Epithelial cell of prostate (primary cell): ENCODE measurements around the gene NTN3.
A peak's percentile ranks its signal among the peaks of the same experiment; 100 is the strongest.

ENCODE experiments used
- DNase-seq: peaks from one replicate; pipeline ENCODE4 v3.0.0-alpha.2; 2011; ENCODE audit warnings: low read depth, low spot score
- H3K27ac ChIP-seq: fragments of 450-650 bp; 2 replicates; pipeline ENCODE4 v1.5.1; 2017; ENCODE audit warnings: mild to moderate bottlenecking

Gene NTN3

DNA sequence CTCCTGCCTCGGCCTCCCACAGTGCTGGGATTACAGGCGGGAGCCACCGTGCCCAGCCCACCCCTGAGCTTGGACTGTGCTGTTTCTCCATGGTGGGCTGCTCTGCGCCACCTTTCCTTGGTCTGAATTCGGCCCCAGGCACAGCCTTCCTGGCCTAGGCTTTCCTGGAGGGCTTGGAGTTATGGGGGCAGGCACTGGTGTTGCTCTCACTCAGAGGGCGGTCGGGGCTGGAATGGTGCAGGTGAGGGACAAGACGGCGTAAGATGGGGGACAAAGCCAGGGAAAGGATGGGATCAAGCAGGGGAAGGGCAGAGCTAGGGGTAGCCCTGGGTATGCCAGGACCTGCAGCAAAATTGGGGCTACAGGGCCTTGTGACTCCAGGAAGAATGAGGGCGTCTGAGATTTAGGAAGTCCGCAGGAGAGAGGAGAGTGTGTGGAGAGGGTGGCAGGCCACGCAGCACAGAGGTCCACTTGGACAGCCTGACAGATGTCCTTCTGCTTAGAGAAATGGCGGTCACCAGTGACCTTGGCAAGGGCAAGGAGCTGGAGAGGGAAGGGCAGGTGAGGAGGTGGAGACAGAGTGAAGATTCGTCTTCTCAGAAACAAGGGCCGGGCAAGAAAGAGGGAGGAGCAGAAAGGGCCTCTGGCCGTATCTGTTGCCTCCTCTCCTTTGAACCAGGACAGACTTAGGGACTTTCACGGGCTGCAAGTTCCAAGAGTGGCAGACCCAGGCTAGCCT lies 41.1 kb downstream of the NTN3 start:
- no peak for DNase-seq
- H3K27ac ChIP-seq = no peak overlapping the region

DNA sequence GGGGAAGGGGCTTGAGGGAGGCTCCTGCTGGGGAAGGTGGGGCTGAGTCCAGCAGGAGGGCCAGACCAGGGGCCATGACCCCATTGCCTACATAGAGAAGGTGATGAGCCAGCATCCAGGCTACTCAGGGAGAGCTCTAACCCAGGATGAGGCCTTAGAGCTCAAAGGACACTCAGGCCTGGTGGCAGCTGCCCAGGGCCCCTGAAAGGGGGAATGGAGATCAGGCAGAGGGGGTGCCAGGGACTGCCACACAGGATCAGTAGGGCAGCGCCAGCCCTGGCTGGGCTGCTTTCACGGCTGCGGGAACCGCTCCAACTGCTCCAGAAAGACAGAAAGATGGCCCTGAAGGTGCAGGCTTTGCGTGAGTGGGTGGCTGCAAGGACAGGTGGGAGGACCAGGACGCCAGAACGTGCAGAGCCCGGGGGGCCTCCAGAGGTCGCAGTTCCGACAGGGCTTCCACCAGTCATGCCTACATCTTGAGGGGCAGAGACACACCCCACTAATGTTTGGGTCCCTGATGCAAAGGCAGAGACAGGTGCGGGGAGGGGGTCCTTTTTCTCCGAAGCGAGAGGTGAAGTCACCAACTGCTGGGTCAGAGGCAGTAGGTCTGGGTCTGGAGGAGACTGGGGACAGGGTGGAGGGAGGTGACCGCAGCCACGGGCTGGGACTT lies 41.8 kb downstream of the NTN3 start:
- H3K27ac ChIP-seq = no peak overlapping the region
- no peak for DNase-seq

DNA sequence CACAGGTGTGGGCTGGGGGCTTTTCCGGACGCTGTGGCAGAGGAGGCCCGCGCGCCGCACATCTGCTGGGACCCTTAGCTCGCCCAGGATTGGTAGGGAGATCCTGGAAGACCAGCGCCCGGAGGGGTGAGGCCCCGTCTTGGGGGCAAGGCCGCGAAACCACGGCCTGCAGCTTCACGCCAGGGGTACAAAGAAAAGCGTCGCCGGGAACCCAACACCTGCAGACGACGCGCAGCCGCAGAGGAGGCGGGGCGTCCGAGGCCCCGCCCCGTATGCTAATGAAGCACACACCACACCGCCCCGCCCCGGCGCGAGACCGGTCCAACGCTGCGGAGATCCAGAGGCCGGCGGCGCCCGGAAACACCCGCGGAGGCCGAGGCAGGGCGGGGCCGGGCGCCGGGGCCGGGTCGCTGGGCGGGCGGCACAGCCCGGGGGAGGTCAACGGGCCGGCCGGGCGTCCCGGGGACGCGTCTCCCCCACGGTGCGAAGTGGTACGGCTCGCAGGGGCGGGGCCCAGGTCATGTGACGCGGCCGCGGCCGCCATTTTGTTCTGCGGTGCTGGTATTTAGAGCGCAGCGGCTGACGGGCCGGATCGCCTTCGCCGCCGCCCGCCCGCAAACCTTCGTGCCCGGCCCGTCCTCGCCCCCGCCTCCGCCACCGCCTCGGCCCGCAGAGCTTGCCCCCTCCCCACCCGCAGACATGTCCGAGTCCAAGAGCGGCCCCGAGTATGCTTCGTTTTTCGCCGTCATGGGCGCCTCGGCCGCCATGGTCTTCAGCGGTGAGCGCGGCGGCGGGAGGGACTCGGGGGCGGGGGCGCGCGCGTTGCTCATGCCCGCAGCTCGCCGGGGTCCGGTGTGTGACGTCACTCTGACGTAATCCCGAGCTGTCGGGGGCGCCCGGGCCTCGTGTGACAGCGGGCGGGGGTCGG lies 42.6 kb downstream of the NTN3 start, which contains the start of gene ATP6V0C:
TSS of gene ATP6V0C (plus strand) at position 548 of the 928 bp plus-strand sequence. CDS start at position 700, 152 bp downstream.
- peak; percentile 37 for DNase-seq
- H3K27ac ChIP-seq = peak within 1 kb of the TSS; percentile 96

DNA sequence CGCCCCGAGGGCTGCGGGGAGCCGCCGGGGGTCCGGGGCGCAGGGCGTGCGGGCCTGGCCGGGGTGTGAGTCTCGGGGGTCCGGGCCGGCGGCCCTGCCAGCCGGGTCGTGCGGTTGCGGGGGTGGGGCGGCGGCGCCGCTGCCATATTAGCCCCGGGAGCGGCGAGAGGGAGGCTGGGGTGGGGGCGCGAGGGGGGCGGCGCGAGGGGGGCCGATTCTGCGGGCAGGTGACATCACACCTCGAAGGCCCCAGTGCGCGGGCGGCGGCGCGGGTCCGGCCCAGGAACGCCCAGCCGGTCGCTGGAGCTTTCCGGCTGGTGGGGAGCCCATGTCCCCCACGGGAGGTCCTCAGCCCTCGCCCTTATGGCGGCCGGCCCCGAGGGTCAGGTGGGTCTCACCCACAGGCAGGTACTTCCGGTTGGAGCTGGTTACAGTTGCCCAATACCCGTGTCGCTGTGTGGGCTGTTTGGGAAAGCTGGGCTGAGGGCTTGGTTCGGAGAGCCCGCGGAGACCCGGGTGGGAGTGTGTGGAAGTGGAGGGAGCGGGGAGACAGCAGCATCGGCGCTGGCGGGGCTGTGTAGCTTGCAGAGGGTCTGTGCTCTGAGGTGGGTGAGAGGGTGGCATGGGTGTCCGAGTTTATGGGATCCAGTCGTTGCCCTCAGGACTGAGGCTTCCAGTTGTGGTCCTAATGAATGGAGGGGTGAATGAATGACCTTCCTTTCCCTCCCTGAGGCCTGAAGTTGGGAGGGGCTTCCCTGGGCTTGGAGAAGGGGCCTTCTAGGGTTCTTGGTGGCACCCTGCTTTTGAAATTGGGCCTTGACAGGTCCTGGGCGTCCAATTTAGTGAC lies 43.5 kb downstream of the NTN3 start:
- H3K27ac ChIP-seq = peak overlapping the region; percentile 96
- no peak for DNase-seq

DNA sequence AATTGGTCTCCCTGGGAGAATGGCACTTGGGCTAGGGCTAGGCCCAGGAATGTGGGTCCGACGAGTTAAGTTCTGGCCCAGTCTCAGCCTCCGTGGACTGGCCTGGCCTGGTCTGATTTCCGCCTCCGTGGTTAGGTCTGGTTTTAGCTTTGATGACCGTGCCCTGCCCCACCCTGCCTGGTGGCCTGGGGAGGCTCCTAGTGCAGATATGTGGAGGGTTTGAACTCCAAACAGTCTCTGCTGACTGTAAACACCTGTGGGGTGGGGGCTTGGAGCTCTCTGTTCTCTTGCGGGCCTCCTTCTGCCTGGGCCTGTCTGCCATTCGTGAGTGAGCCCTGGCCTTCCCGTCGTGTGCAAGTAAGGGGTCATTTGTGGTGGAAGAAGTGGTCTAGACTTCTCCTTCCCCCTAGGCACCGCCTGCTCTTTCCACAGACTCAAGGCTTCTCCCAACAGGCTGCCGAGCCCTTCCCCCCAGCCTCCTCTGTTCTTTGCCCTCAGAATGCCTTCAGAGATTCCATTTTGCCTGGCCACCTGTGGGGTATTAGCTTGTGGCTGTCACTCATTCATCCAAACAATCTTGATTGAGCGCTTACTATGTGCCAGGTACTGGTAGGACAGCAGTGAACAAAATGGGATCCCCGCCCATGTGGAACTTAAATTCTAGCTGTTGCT lies 44.2 kb downstream of the NTN3 start:
- DNase-seq = no peak
- peak overlapping the region; percentile 96 for H3K27ac ChIP-seq

DNA sequence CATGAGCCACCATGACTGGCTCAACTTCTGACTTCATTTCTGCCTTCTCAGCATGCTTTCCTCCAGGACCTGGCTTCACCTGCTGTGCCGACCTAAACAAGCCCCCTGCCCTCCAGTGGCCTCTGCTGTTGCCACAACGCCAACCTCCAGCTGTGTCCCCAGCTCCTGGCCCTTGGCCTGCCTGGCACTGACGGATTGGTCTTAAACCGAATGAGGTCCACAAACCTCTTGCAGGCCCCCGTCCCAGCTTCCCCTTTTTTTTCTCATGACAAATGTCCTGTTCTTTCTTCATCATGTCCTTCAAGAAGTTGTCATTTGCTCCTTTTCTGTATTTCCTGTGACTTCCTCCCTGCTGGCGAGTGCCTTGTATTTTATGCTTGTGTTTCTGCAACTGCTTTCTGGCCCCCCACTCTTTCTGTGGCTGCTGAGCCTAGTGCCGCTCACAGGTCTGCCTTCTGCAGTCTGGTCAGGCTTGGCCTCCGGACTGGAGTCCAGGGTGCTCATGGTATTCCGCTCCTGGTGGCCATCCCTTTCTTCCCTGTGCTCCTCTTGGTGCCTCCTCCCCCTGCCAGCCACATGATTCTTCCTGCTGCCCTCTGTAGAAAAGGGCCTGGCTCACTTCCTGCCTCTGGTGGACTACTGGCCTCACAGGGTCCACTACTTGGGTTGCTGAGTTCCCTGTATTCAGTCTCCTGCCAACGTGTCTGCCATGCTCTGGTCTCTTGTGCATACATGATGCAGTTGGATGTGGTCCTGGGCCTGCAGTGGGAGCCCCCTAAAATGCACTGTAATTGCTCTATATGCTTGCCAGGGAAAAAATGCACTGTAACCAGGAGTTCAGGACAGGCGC lies 45.5 kb downstream of the NTN3 start:
- no peak for DNase-seq
- peak overlapping the region; percentile 96 for H3K27ac ChIP-seq

DNA sequence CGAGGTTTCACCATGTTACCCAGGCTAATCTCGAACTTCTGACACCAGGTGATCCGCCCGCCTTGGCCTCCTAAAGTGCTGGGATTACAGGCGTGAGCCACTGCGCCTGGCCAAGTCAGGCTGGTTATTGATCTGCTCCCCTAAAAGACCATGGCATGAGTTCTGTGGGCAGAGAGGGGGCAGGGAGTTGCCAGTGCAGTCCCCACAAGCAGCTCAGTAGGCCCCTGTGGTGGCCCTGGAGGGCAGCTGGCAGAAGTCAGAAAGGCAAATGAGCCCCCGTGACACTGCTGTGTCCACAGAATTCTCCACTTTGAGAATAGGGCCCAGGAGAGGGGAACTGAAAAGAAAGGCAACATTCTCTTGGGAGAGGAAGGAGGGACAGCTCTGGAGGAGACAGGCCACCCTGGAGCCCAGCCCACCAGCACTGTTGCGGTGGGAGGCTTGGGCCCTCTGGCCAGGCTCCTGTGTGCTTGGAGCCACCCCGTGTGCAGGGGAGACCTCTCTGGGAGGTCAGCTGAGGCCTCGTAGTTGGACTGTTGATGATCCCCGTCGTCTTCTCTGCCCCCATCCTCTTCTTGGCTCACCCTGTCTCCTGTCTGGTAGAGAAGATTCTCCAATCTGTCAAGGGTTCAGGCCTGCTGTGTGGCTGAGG lies 47.0 kb downstream of the NTN3 start:
- no peak for DNase-seq
- peak overlapping the region; percentile 96 for H3K27ac ChIP-seq

DNA sequence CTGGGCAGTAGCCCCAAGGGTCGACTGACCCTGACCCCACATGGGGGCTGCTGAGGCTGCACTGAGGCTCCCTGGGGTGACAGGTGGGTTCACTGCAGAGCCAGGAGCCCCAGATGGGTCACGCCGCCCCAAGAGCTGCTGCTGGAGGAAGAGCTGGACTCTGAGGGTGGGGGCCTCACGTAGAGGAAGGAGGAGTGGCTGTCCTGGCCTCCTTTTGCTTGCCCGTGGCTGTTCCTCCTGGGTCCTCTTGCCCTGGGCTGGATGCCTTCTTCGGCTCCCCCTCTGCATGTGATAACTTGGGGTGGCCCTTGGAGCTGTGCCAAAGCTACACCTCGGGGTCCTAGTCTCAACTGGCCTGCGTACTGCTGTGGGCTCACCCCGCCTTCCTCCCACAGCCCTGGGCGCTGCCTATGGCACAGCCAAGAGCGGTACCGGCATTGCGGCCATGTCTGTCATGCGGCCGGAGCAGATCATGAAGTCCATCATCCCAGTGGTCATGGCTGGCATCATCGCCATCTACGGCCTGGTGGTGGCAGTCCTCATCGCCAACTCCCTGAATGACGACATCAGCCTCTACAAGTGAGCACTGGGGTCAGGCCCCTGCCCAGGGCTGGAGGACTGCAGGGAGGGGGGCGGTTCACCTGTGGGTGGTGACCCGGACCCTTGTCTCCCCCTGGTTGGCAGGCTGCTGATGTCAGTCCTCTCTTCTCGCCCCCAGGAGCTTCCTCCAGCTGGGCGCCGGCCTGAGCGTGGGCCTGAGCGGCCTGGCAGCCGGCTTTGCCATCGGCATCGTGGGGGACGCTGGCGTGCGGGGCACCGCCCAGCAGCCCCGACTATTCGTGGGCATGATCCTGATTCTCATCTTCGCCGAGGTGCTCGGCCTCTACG lies 48.0 kb downstream of the NTN3 start:
- no peak for DNase-seq
- H3K27ac ChIP-seq = peak overlapping the region; percentile 96

DNA sequence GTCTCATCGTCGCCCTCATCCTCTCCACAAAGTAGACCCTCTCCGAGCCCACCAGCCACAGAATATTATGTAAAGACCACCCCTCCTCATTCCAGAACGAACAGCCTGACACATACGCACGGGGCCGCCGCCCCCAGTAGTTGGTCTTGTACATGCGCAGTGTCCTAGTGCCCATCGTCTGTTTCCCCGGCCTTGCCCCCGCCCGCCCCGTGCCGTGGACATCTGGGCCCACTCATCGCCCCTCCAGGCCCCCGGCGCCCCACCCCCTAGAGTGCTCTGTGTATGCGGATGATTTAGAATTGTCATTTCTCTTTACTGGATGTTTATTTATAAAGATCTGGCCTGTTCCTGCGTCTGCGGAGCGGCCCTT lies 48.6 kb downstream of the NTN3 start:
- peak overlapping the region; percentile 55 for H3K27ac ChIP-seq

DNA sequence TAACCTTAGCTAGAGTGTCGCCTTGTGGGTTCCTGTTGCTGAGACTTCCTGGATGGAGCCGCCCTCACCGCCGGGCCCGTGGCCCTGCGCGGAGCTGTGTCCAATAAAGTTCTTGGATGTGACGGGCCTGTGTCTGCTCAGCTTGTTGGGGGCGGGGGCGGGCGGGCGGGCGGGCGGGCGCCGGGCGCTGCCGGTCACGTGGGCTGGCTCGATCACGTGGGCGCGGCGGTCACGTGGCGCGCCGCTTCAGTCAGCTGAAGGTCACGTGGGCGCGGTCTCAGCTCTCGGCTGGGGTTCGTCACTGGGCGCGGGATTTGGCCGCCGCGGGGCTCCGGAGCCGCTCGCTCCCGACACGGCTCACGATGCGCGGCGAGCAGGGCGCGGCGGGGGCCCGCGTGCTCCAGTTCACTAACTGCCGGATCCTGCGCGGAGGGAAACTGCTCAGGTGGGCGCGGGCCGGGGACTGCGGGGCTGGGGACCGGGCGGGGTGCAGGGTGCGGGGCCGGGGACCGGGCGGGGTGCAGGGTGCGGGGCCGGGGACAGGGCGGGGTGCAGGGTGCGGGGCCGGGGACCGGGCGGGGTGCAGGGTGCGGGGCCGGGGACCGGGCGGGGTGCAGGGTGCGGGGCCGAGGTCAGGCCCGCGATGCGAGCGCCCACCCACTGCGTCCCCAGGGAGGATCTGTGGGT lies 49.1 kb downstream of the NTN3 start, which contains the start of gene AMDHD2:
TSS of gene AMDHD2 (plus strand) at position 275 of the 687 bp plus-strand sequence. CDS start at position 363, 88 bp downstream.
- peak; percentile 51 for DNase-seq
- H3K27ac ChIP-seq = peak within 1 kb of the TSS; percentile 55

More for the DNA sequence above, 48.6 kb downstream of the NTN3 start:
- no peak for DNase-seq

DNA sequence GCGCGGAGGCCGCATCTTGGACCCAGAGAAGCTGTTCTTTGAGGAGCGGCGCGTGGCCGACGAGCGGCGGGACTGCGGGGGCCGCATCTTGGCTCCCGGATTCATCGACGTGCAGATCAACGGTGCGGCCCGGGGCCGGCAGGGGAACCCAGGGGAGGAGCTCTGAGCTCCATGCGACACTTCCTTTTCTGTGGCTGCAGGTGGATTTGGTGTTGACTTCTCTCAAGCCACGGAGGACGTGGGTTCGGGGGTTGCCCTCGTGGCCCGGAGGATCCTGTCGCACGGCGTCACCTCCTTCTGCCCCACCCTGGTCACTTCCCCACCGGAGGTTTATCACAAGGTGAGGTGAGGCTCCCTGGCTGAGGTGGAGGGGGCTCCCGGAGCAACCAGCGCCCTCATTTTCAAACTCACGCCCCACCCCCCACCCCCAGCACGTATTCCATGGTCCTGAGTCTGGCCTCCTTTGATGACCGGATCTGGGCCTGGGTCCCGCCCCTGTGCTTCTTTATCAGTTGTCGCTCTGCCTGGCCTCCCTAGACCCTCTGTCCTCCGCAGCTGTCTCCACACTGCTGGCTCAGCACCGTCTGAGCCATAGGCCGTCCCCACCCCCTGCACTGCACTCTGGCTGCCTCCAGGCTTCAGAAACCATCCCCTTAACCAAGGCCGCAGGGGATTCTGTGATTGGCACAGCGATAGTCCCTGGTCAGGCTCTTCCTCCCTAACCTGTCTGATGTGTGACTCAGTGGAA lies 49.9 kb downstream of the NTN3 start:
- H3K27ac ChIP-seq = peak overlapping the region; percentile 55
- DNase-seq = no peak
